ENCODE data around the gene PTPRK. TPM values are rescaled to one million over a fixed set of nuclear protein-coding genes. Genes with fewer than 3 reads are reported as not detected.

Gene PTPRK
- total RNA-seq, 1 experiment from 2014 or later, result 53.8 TPM

DNA sequence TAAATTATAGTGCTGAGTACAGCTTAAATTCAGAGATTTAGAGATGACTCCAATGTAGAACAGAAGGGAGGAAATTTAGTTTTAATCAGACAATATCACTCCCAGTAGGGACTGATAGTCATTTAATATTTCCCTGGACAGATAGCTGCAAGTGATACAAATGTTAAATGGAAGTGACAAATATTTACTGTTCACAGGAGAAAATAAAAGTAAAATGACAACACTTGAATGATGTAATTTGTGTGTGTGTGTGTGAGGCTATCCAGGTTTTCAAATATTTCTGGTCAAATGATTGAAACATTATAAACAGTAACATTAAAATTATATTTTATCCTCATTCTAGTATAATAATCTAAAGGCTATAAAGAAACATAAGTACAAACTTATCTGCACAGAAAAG is 399.2 kb downstream of the PTPRK start:
- no peaks in the 10 kb centered on the region for H3K36me3 ChIP-seq (ENCODE audit: low read depth, low read length)
- no peaks in the 10 kb centered on the region for H4K20me1 ChIP-seq (ENCODE audit: low read length)
- no peaks in the 10 kb centered on the region for H3K79me2 ChIP-seq (ENCODE audit: low read length)
- H3K4me3 ChIP-seq (ENCODE audit: low read length), result no peak overlapping the region
- no peak overlapping the region for H3K4me2 ChIP-seq (ENCODE audit: low read length)
- no peaks in the 10 kb centered on the region for H3K27me3 ChIP-seq (ENCODE audit: low read length)
- no peaks in the 10 kb centered on the region for H3K9me2 ChIP-seq (replicated peaks; ENCODE audit: low read length)
- TF ChIP-seq EZH2phosphoT487 (IDR thresholded peaks at IDR 0.05; ENCODE audit: borderline replicate concordance, low read length), result no peak
- no peak for TF ChIP-seq EZH2 (IDR thresholded peaks at IDR 0.05; ENCODE audit: low read length, unreplicated experiment)
- TF ChIP-seq, protein P1, sequence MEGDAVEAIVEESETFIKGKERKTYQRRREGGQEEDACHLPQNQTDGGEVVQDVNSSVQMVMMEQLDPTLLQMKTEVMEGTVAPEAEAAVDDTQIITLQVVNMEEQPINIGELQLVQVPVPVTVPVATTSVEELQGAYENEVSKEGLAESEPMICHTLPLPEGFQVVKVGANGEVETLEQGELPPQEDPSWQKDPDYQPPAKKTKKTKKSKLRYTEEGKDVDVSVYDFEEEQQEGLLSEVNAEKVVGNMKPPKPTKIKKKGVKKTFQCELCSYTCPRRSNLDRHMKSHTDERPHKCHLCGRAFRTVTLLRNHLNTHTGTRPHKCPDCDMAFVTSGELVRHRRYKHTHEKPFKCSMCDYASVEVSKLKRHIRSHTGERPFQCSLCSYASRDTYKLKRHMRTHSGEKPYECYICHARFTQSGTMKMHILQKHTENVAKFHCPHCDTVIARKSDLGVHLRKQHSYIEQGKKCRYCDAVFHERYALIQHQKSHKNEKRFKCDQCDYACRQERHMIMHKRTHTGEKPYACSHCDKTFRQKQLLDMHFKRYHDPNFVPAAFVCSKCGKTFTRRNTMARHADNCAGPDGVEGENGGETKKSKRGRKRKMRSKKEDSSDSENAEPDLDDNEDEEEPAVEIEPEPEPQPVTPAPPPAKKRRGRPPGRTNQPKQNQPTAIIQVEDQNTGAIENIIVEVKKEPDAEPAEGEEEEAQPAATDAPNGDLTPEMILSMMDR (conservative IDR thresholded peaks at IDR 0.05; ENCODE audit: low read depth, low read length), result no peak
- no peak overlapping the region for H2AFZ ChIP-seq (ENCODE audit: low read length)
- H3K27ac ChIP-seq (ENCODE audit: low read length), result no peak overlapping the region
- no peak overlapping the region for H3K9ac ChIP-seq (ENCODE audit: low read length)
- ATAC-seq (no peak), DNase-seq (no peak)
- no peaks in the 10 kb centered on the region for H3F3A ChIP-seq (ENCODE audit: low read length, unreplicated experiment)
- CTCF ChIA-PET, result no interaction called here
- no peaks in the 10 kb centered on the region for H3K9me3 ChIP-seq (ENCODE audit: low read length)
- POLR2A ChIA-PET (ENCODE audit: unreplicated experiment), result no interaction called here
- no TSS peak for BruUV-seq (replicated peaks)
- intact Hi-C loops (cut with micrococcal nuclease), result no loop called here
- H3K4me1 ChIP-seq (ENCODE audit: insufficient read depth, low read length), result no peaks in the 10 kb centered on the region

DNA sequence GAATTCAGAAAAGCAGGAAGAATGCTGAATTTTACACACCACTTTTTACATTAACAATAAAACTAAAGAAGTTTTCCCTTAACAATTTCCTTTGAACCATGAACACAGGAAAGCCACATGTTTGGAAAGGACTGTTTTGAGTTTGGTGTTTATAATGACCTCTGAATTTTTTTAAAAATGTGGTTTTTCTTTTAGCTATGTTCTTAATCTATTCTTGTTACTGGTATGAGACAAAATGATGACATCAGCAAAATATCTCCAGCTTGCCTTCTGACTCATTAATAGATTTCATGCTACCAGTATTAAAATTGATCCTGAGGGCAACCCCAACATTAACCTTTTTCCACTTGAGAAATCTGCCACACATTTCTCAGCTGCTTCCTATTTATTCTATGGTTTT is 402.0 kb downstream of the PTPRK start:
- Histone ChIP-seq H3K9me2 (replicated peaks; ENCODE audit: low read length) (no peaks in the 10 kb centered on the region), H3K4me1 (ENCODE audit: insufficient read depth, low read length) (no peaks in the 10 kb centered on the region), H3K27me3 (ENCODE audit: low read length) (no peaks in the 10 kb centered on the region), H3F3A (ENCODE audit: low read length, unreplicated experiment) (no peaks in the 10 kb centered on the region), H3K4me3 (ENCODE audit: low read length) (no peak overlapping the region), H3K79me2 (ENCODE audit: low read length) (no peaks in the 10 kb centered on the region), H2AFZ (ENCODE audit: low read length) (no peak overlapping the region), H4K20me1 (ENCODE audit: low read length) (no peaks in the 10 kb centered on the region), H3K9me3 (ENCODE audit: low read length) (no peaks in the 10 kb centered on the region), H3K9ac (ENCODE audit: low read length) (no peak overlapping the region), H3K27ac (ENCODE audit: low read length) (no peak overlapping the region), H3K36me3 (ENCODE audit: low read depth, low read length) (no peaks in the 10 kb centered on the region), H3K4me2 (ENCODE audit: low read length) (no peak overlapping the region)
- intact Hi-C loops (cut with micrococcal nuclease), result no loop called here
- POLR2A ChIA-PET (ENCODE audit: unreplicated experiment), result no interaction called here
- TF ChIP-seq EZH2 (IDR thresholded peaks at IDR 0.05; ENCODE audit: low read length, unreplicated experiment) (no peak), EZH2phosphoT487 (IDR thresholded peaks at IDR 0.05; ENCODE audit: borderline replicate concordance, low read length) (no peak)
- TF ChIP-seq, protein P1 (conservative IDR thresholded peaks at IDR 0.05; ENCODE audit: low read depth, low read length), result no peak
- BruUV-seq (replicated peaks), result no TSS peak
- CTCF ChIA-PET, result no interaction called here
- DNase-seq (no peak), ATAC-seq (no peak)

DNA sequence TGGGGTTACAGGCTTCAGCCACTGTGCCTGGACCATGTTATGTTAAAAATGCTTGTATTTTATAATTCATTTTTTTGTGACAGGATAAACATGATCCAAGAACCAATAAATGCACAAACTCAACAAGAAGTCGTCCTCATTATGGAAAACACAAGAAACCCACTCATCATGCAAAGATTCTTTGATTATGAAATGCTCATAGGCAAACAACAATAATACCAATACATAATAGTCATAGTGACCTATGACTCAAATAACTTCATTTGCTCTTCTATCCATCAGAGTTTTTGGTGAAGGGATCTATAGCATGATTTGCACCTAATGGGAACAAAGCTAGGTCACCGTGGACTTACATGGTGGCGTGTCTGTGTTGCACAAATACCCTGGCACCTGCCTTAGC is 402.5 kb downstream of the PTPRK start:
- no peak overlapping the region for H3K4me3 ChIP-seq (ENCODE audit: low read length)
- ATAC-seq (no peak), DNase-seq (no peak)
- H3K27ac ChIP-seq (ENCODE audit: low read length), result no peak overlapping the region
- no peaks in the 10 kb centered on the region for H3K9me2 ChIP-seq (replicated peaks; ENCODE audit: low read length)
- no TSS peak for BruUV-seq (replicated peaks)
- ChIA-PET CTCF (no interaction called here), POLR2A (ENCODE audit: unreplicated experiment) (no interaction called here)
- H3K9me3 ChIP-seq (ENCODE audit: low read length), result no peaks in the 10 kb centered on the region
- TF ChIP-seq EZH2phosphoT487 (IDR thresholded peaks at IDR 0.05; ENCODE audit: borderline replicate concordance, low read length) (no peak), EZH2 (IDR thresholded peaks at IDR 0.05; ENCODE audit: low read length, unreplicated experiment) (no peak)
- TF ChIP-seq, protein P1 (conservative IDR thresholded peaks at IDR 0.05; ENCODE audit: low read depth, low read length), result no peak
- no peak overlapping the region for H3K4me2 ChIP-seq (ENCODE audit: low read length)
- intact Hi-C loops (cut with micrococcal nuclease), result no loop called here
- no peaks in the 10 kb centered on the region for H3K4me1 ChIP-seq (ENCODE audit: insufficient read depth, low read length)
- no peaks in the 10 kb centered on the region for H3F3A ChIP-seq (ENCODE audit: low read length, unreplicated experiment)
- no peaks in the 10 kb centered on the region for H3K36me3 ChIP-seq (ENCODE audit: low read depth, low read length)
- H3K79me2 ChIP-seq (ENCODE audit: low read length), result no peaks in the 10 kb centered on the region
- H3K27me3 ChIP-seq (ENCODE audit: low read length), result no peaks in the 10 kb centered on the region
- H3K9ac ChIP-seq (ENCODE audit: low read length), result no peak overlapping the region
- no peak overlapping the region for H2AFZ ChIP-seq (ENCODE audit: low read length)
- H4K20me1 ChIP-seq (ENCODE audit: low read length), result no peaks in the 10 kb centered on the region

Data from PC-3 (cell line).